Ectodermal cell (in vitro differentiated cells): ENCODE data around the gene CBY1.

Experiments
- H3K27ac ChIP-seq: 2 replicates; pipeline ENCODE4 v1.7.0; 2013; ENCODE audit warnings: mild to moderate bottlenecking, low read depth, low read length; ENCODE audit not compliant: insufficient read depth, poor library complexity, severe bottlenecking
- H3K27me3 ChIP-seq: 2 replicates; pipeline ENCODE4 v1.7.0; 2013; ENCODE audit warnings: mild to moderate bottlenecking, low read length; ENCODE audit not compliant: insufficient read depth, control insufficient read depth, poor library complexity, severe bottlenecking
- H3K36me3 ChIP-seq: one replicate; pipeline ENCODE4 v1.7.0; 2013; ENCODE audit warnings: low read length; ENCODE audit not compliant: control insufficient read depth, insufficient read depth
- H3K4me1 ChIP-seq: one replicate; pipeline ENCODE4 v1.7.0; 2013; ENCODE audit warnings: low read length; ENCODE audit not compliant: control insufficient read depth, insufficient read depth
- H3K4me3 ChIP-seq: 2 replicates; pipeline ENCODE4 v1.7.0; 2013; ENCODE audit warnings: low read depth, low read length, control low read depth; ENCODE audit not compliant: insufficient read depth
- H3K9me3 ChIP-seq: 2 replicates; pipeline ENCODE4 v1.7.0; 2013; ENCODE audit warnings: mild to moderate bottlenecking, low read length, moderate library complexity; ENCODE audit not compliant: control insufficient read depth
- WGBS, 2 experiments: methylation state at CpG; one replicate each; pipeline ENCODE4 v1.1.7; 2013; ENCODE audit warnings: missing lambda C conversion rate in 2 of 2; 5-methylcytosine and 5-hydroxymethylcytosine counted together

Gene CBY1

GRCh38 chr22:38645430-38645829 is 11.0 kb upstream of the CBY1 start:
- Histone ChIP-seq H3K4me1 (no peaks in the 10 kb centered on the region), H3K4me3 (no peak overlapping the region), H3K27me3 (no peaks in the 10 kb centered on the region), H3K27ac (no peak overlapping the region), H3K36me3 (peaks cover 8% of the 10 kb centered on the region), H3K9me3 (no peaks in the 10 kb centered on the region)
- WGBS, 2 experiments, result 95 to 97% methylated on average over 6 of the region's 6 CpGs

- Histone ChIP-seq H3K36me3 (peaks cover 4% of the 10 kb centered on the region), H3K9me3 (no peaks in the 10 kb centered on the region), H3K27ac (no peak overlapping the region), H3K4me1 (no peaks in the 10 kb centered on the region), H3K27me3 (no peaks in the 10 kb centered on the region), H3K4me3 (no peak overlapping the region)
- WGBS, 2 experiments, result 89 to 97% methylated on average over 2 to 5 of the region's 5 CpGs
Measured at GRCh38 chr22:38649841-38650522, 6.5 kb upstream of the CBY1 start.

GRCh38 chr22:38652859-38653258 is 3.6 kb upstream of the CBY1 start:
- H3K4me3 ChIP-seq, result no peak overlapping the region

GRCh38 chr22:38653741-38654140 is 2.7 kb upstream of the CBY1 start:
- peaks cover 4% of the 10 kb centered on the region for H3K4me1 ChIP-seq
- no peaks in the 10 kb centered on the region for H3K9me3 ChIP-seq
- WGBS, 2 experiments, result 93 to 97% methylated on average over 8 of the region's 8 CpGs
- H3K4me3 ChIP-seq, result no peak overlapping the region
- no peak overlapping the region for H3K27ac ChIP-seq
- no peaks in the 10 kb centered on the region for H3K27me3 ChIP-seq
- H3K36me3 ChIP-seq, result no peaks in the 10 kb centered on the region

More at GRCh38 chr22:38652859-38653258, 3.6 kb upstream of the CBY1 start:
- Histone ChIP-seq H3K36me3 (no peaks in the 10 kb centered on the region), H3K27ac (no peak overlapping the region), H3K4me1 (peaks cover 4% of the 10 kb centered on the region), H3K27me3 (no peaks in the 10 kb centered on the region), H3K9me3 (no peaks in the 10 kb centered on the region)

GRCh38 chr22:38655519-38656255 is 751 bp upstream of the CBY1 start:
- Histone ChIP-seq H3K27ac (peak overlapping the region; percentile 92), H3K4me1 (peaks cover 4% of the 10 kb centered on the region), H3K27me3 (no peaks in the 10 kb centered on the region), H3K4me3 (peak overlapping the region; percentile 64), H3K9me3 (no peaks in the 10 kb centered on the region), H3K36me3 (no peaks in the 10 kb centered on the region)
- 4 to 5% methylated on average over 22 of the region's 22 CpGs for WGBS, 2 experiments

GRCh38 chr22:38657045-38657909 is 839 bp downstream of the CBY1 start:
- Histone ChIP-seq H3K9me3 (no peaks in the 10 kb centered on the region), H3K27me3 (no peaks in the 10 kb centered on the region), H3K4me3 (peak overlapping the region; percentile 64), H3K4me1 (peaks cover 4% of the 10 kb centered on the region), H3K27ac (no peak overlapping the region), H3K36me3 (no peaks in the 10 kb centered on the region)
- WGBS, 2 experiments, result 20 to 22% methylated on average over 14 to 16 of the region's 16 CpGs

- Histone ChIP-seq H3K36me3 (peaks cover 7% of the 10 kb centered on the region), H3K27ac (no peak overlapping the region), H3K4me3 (no peak overlapping the region), H3K4me1 (no peaks in the 10 kb centered on the region), H3K27me3 (no peaks in the 10 kb centered on the region), H3K9me3 (no peaks in the 10 kb centered on the region)
- WGBS, 2 experiments, result 93% methylated on average over 5 of the region's 5 CpGs
Measured at GRCh38 chr22:38674888-38675287, 18.4 kb downstream of the CBY1 start.

- no peaks in the 10 kb centered on the region for H3K9me3 ChIP-seq
- peaks cover 7% of the 10 kb centered on the region for H3K36me3 ChIP-seq
- no peak overlapping the region for H3K4me3 ChIP-seq
- H3K4me1 ChIP-seq, result no peaks in the 10 kb centered on the region
- H3K27me3 ChIP-seq, result no peaks in the 10 kb centered on the region
- H3K27ac ChIP-seq, result no peak overlapping the region
- 95 to 96% methylated on average over 3 of the region's 3 CpGs for WGBS, 2 experiments
Measured at GRCh38 chr22:38675833-38676232, 19.4 kb downstream of the CBY1 start.

GRCh38 chr22:38681582-38682335 is 25.3 kb downstream of the CBY1 start, which contains the start of gene TOMM22:
TOMM22 (plus strand) TSS chr22:38681957; CDS start chr22:38681979, 22 bp downstream.
- no peaks in the 10 kb centered on the region for H3K4me1 ChIP-seq
- H3K4me3 ChIP-seq, result peak within 1 kb of the TSS; percentile 87
- no peak within 1 kb of the TSS for H3K27ac ChIP-seq
- H3K9me3 ChIP-seq, result no peaks in the 10 kb centered on the region
- H3K36me3 ChIP-seq, result peaks cover 27% of the 10 kb centered on the region
- 1% methylated on average over 60 of the region's 60 CpGs for WGBS, 2 experiments
- H3K27me3 ChIP-seq, result no peaks in the 10 kb centered on the region
